Activated CD4-positive, alpha-beta T cell treated with anti-CD3 and anti-CD28 coated beads for 36 hours (primary cell): ENCODE results near the gene PRSS56. TPM values are rescaled to one million over a fixed set of nuclear protein-coding genes. Genes with fewer than 3 reads are reported as not detected.

ENCODE experiments used
- ATAC-seq: fragments of 200-7000 bp; cut with Tn5 transposase; one replicate; pipeline ENCODE4 v1.10.0; 2021; ENCODE audit warnings: mild to moderate bottlenecking, moderate library complexity
- CTCF ChIA-PET: fragments of 350-600 bp; sonication (Branson Sonifier 250); formaldehyde crosslinking; loops from one replicate; lab custom pipeline; 2021; ENCODE audit warnings: antibody characterized with exemption; lab: Charles Lee
- POLR2A ChIA-PET: fragments of 350-600 bp; sonication (Branson Sonifier 250); formaldehyde crosslinking; loops from one replicate; lab custom pipeline; 2021; ENCODE audit warnings: antibody characterized with exemption, inconsistent platforms; lab: Charles Lee
- DNase-seq: peaks from one replicate; pipeline ENCODE4 v3.0.0-alpha.2; 2020
- H3K27ac Mint-ChIP-seq: one replicate; pipeline ENCODE4 v1.8.0; 2021; ENCODE audit warnings: mixed read lengths
- H3K27me3 Mint-ChIP-seq: one replicate; pipeline ENCODE4 v1.8.0; 2021; ENCODE audit warnings: mixed read lengths
- H3K36me3 Mint-ChIP-seq: one replicate; pipeline ENCODE4 v1.8.0; 2021; ENCODE audit warnings: low read depth, mixed read lengths
- H3K4me1 Mint-ChIP-seq: one replicate; pipeline ENCODE4 v1.8.0; 2021; ENCODE audit warnings: mixed read lengths
- H3K4me3 Mint-ChIP-seq: one replicate; pipeline ENCODE4 v1.8.0; 2021; ENCODE audit warnings: mild to moderate bottlenecking, moderate library complexity, mixed read lengths
- H3K9me3 Mint-ChIP-seq: one replicate; pipeline ENCODE4 v1.8.0; 2021; ENCODE audit warnings: low read depth, mixed read lengths
- intact Hi-C, 2 experiments: fragments of 100-400 bp; cut with DNase I in 1 of 2; cut with micrococcal nuclease in 1 of 2; formaldehyde crosslinking; loops; one replicate each; pipeline versions ENCODE4 v1.14.2 to v1.15.1; 2022 to 2024; cut with DNase I, micrococcal nuclease
- total RNA-seq, 2 experiments: library from RNA; stranded (reverse); gene quantifications; one replicate each; pipeline ENCODE4 v1.2.3, GENCODE V29; 2021

Gene PRSS56
- not detected for total RNA-seq

DNA sequence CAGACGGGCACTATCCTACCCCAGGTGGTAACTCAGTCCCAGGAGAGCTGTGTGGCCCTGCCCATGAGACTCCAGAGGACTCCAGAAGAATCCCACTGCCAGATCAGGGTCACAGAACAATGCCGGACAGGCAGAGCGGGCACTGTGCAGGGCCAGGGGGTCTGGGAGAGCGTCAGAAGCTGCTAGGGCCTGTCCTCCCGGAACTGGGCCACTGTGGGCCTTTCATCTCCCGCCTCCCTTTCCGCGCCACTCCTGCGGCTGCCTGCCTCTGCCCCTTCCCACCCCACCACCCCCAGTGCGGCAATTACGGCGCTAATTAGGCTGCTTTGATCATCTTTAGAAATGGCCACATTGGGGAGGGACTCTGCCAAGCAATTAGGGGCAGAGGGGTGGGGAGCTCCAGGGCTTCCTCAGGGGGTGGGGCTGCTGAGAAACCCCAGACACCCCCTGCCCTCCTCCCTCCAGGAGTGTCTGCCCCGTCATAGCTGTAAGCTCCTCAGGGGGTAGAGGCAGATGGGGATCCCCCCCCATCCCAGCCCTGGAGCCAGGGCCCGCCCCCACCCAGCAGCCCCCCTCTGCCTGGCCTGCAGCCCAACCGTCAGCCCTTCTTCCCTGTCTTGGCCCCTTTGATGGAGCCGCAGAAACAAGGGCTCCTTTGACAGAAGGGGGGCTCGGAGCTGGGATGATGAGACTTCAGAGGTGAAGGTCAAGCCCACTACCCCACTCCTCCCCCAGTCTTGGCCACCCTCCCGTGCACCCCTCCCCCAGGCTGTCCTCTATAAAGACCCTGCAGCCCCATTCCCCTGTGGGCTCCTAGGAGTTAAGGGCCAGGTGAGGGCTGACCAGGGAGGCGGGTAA, at the start of gene PRSS56:
Gene PRSS56, plus strand, starts transcription at position 808 of the 858 bp plus-strand sequence. CDS start 211 bp downstream, outside the sequence.
- intact Hi-C loops = loop anchor here (2.0 to 5.0 kb wide), 4 partner anchors 73 to 613 kb away; partner anchors contain the start of gene NPPC (in 1 of the 2)
- no peak within 1 kb of the TSS for H3K4me3 Mint-ChIP-seq
- no peak within 1 kb of the TSS for H3K27ac Mint-ChIP-seq
- CTCF ChIA-PET = interaction anchor here (1.2 kb wide), 1 partner anchor 72 kb away, joined by 3 read pairs; no protein-coding TSS in a partner anchor
- POLR2A ChIA-PET = no interaction called here
- H3K36me3 Mint-ChIP-seq = no peaks in the 10 kb centered on the region
- ATAC-seq = no peak
- no peak for DNase-seq
- peaks cover 6% of the 10 kb centered on the region for H3K4me1 Mint-ChIP-seq
- peaks cover 22% of the 10 kb centered on the region for H3K27me3 Mint-ChIP-seq
- H3K9me3 Mint-ChIP-seq = no peaks in the 10 kb centered on the region

DNA sequence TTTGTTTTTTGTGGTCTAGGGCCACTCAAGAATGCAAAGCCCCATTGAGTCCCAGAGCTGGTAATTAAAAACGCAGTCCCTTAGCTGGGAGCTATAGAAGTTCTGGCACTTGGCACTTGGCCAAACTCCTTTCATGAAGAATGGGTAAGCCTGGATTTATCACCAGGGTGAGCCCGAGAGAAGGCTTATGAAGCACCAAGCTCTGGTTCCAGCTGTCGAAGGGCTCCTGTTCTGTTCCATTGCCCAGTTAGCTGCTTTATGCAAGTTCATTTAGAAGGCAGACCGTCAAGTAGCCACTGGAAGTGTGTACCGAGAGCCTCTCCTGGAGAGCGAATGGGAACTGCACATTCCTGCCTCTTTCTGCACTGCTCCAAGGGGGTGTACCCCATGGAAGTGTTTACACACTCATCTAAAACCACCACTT, 46.7 kb upstream of the PRSS56 start:
- Mint-ChIP-seq H3K36me3 (no peaks in the 10 kb centered on the region), H3K4me1 (no peaks in the 10 kb centered on the region), H3K27me3 (peaks cover 28% of the 10 kb centered on the region), H3K9me3 (peaks cover 13% of the 10 kb centered on the region), H3K4me3 (no peak overlapping the region), H3K27ac (no peak overlapping the region)
- ChIA-PET CTCF (no interaction called here), POLR2A (no interaction called here)
- DNase-seq (no peak), ATAC-seq (no peak)
- intact Hi-C loops = no loop called here

DNA sequence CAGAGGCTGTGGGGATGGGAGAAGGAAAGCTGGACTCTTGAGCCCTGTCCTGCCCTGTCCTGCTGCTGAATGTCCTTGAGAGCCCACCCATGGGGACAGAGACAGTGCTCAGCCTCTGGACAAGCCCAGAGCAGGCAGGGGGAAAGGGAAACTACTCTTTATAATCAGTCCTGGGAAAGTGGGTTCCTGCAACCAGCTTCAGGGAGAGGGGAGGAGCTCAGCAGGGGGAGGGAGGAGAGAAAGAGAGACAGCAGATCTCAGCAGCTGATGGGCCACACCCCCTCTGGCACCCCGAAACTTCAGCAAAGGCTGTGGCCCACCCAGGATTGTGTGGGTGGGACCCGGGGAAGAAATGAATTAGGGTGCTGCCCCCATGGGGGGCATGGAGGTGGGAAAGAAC, 44.1 kb upstream of the PRSS56 start:
- peaks cover 21% of the 10 kb centered on the region for H3K27me3 Mint-ChIP-seq
- ATAC-seq (no peak), DNase-seq (no peak)
- no peaks in the 10 kb centered on the region for H3K4me1 Mint-ChIP-seq
- no peaks in the 10 kb centered on the region for H3K36me3 Mint-ChIP-seq
- no peak overlapping the region for H3K27ac Mint-ChIP-seq
- no peak overlapping the region for H3K4me3 Mint-ChIP-seq
- ChIA-PET POLR2A (no interaction called here), CTCF (interaction anchor here (0.8 to 0.9 kb wide), 2 partner anchors 9 to 35 kb away, joined by 4 to 5 read pairs; no protein-coding TSS in a partner anchor)
- intact Hi-C loops = no loop called here
- H3K9me3 Mint-ChIP-seq = peaks cover 13% of the 10 kb centered on the region

DNA sequence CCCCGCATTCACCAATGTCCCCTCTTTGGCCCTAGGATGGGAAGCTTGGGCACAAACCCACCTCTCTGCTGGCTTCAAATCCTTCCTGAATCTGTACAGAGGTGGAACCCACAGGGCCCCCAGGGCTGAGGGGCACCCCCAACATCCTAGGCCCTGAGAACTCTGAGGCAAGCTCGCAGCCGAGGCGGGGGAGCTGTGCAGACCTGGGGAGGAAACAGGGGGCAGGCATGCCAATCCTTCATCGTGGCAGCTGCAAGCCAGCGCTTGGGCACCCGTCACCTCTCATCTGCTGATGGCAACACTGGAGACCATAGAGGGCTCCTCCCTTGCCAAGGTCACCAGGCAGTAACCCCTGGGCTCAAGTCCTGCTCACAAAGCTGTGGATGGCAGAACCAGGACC, 43.4 kb upstream of the PRSS56 start:
- intact Hi-C loops = no loop called here
- H3K4me3 Mint-ChIP-seq = no peak overlapping the region
- H3K27me3 Mint-ChIP-seq = peaks cover 16% of the 10 kb centered on the region
- DNase-seq = no peak
- POLR2A ChIA-PET = no interaction called here
- H3K9me3 Mint-ChIP-seq = peaks cover 10% of the 10 kb centered on the region
- H3K36me3 Mint-ChIP-seq = no peaks in the 10 kb centered on the region
- CTCF ChIA-PET = interaction anchor here (0.6 kb wide), 3 partner anchors 208 to 627 kb away, joined by 3 read pairs; no protein-coding TSS in a partner anchor
- no peak overlapping the region for H3K27ac Mint-ChIP-seq
- no peaks in the 10 kb centered on the region for H3K4me1 Mint-ChIP-seq
- ATAC-seq = no peak

DNA sequence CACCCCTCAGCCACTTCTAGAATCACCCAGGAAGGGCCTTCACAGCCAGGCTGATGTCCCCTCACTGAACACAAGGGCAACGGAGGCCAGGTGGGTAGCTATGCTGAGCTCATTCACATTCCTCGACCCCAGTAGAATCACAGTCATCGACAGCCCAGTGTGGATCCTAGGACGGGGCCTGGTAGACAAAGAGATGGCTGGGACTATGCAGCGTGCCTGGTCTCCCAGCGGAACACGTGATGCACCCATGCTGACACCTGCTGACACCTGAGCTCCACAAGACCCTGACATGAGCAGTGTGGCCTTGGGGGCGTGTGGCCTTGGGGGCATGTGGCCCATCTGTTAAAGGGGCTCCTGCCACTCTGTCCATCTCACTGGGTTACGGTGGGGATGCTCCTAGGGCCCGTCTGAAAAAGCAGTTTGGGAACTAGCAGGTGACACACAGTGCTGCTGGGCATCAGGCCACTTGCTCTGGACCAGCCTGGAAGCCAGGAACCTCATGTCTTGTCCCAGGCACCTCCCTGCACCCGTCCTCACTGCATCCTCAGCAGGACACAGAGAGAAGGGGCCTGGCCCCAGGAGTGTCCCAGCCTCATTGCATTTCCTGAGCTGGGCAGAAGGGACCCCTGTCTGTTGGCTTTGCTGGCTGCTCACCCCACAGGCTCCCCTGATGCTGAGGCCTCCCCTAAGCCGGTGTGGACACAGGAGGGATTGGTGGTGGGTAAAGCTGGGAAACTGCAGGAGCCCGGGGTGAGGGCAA, 42.3 kb upstream of the PRSS56 start:
- ATAC-seq = no peak
- no peak overlapping the region for H3K4me3 Mint-ChIP-seq
- no peaks in the 10 kb centered on the region for H3K4me1 Mint-ChIP-seq
- peaks cover under 1% of the 10 kb centered on the region for H3K9me3 Mint-ChIP-seq
- no peak for DNase-seq
- POLR2A ChIA-PET = no interaction called here
- peaks cover 6% of the 10 kb centered on the region for H3K27me3 Mint-ChIP-seq
- H3K36me3 Mint-ChIP-seq = no peaks in the 10 kb centered on the region
- no peak overlapping the region for H3K27ac Mint-ChIP-seq
- CTCF ChIA-PET = no interaction called here
- intact Hi-C loops = no loop called here

DNA sequence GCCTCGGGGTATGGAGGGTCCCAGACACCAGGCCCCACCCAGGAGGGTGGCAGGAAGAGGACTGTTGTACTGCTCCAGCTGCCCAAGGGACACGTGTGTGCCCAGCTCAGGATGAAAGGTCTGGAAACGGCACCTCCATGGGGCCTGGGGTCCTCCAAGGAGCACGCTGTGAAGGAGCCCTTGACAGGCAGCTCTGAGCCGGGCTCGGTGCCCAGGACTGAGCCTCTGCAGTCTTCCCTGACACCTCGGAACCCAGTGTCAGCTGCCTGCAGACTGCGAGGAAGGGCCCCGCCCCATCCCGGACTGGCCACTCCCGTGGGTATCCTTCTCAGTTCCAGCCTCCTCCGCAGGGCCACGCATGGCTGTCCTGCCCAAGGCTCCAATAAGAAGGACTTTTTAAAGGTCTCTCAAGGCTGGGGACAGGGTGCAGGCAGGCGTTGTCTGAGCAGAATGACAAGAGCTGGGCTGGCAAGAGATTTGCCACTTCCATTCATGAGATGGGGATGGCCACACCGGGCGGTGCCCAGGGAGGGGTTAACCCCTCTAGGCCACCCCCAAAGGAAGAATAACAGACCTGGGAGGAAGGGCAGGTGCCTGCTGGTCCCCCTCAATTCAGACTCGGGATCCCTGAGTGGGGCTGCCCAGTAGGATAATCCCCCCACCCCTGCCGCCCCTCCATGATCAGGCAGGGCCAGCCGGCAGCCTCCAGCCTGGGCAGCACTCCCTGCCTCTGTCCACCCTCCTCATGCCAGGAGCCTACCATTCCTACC, 41.4 kb upstream of the PRSS56 start:
- intact Hi-C loops = no loop called here
- H3K36me3 Mint-ChIP-seq = no peaks in the 10 kb centered on the region
- H3K4me3 Mint-ChIP-seq = no peak overlapping the region
- H3K27ac Mint-ChIP-seq = no peak overlapping the region
- H3K4me1 Mint-ChIP-seq = no peaks in the 10 kb centered on the region
- H3K27me3 Mint-ChIP-seq = peaks cover 6% of the 10 kb centered on the region
- CTCF ChIA-PET = no interaction called here
- ATAC-seq = no peak
- POLR2A ChIA-PET = no interaction called here
- DNase-seq = no peak
- no peaks in the 10 kb centered on the region for H3K9me3 Mint-ChIP-seq

DNA sequence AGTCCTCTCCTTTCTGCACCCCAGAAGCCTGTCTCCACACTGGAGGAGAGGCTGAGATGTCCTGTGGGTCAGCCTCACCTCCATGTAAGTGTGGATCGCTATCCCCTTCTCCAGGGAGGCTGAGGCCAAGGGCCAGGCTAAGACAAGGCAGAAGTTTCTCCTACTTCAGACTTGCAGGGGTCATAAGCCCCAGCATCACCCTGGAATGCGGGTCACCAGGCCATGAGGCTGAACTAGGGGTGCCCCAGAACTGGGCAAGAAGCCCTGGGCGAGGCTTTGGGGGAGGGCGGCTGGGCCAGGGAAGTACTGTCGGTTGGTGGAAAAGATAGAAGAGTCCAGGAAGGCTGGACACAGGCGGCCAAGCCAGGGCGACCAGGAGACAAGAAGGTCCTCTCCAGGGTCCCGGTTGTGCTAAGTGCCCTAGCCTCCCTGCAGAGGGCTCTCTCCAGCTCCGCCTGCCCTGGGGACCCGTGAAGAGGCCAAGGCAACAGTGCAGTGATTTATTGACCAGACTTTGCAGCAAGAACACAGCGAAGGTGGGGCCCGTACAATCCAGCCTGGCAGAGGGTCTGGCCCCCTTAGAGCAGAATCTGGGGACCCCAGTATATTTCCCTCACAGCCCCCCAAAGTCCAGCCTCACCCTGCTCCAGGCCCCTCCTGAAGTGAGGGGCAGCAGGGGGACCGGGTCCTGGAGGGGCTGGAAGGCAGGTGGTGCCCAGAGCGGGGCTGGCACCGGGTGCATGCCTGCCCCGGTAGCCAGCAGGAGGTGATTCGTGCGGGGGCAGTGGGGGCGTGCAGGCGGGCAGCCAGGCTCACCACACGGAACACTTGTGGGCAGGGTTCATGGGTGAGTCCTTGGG, 40.6 kb upstream of the PRSS56 start:
- ATAC-seq = no peak
- no peaks in the 10 kb centered on the region for H3K4me1 Mint-ChIP-seq
- no peaks in the 10 kb centered on the region for H3K36me3 Mint-ChIP-seq
- peaks cover 9% of the 10 kb centered on the region for H3K27me3 Mint-ChIP-seq
- ChIA-PET CTCF (no interaction called here), POLR2A (no interaction called here)
- no peak for DNase-seq
- H3K4me3 Mint-ChIP-seq = no peak overlapping the region
- no peaks in the 10 kb centered on the region for H3K9me3 Mint-ChIP-seq
- intact Hi-C loops = no loop called here
- no peak overlapping the region for H3K27ac Mint-ChIP-seq

DNA sequence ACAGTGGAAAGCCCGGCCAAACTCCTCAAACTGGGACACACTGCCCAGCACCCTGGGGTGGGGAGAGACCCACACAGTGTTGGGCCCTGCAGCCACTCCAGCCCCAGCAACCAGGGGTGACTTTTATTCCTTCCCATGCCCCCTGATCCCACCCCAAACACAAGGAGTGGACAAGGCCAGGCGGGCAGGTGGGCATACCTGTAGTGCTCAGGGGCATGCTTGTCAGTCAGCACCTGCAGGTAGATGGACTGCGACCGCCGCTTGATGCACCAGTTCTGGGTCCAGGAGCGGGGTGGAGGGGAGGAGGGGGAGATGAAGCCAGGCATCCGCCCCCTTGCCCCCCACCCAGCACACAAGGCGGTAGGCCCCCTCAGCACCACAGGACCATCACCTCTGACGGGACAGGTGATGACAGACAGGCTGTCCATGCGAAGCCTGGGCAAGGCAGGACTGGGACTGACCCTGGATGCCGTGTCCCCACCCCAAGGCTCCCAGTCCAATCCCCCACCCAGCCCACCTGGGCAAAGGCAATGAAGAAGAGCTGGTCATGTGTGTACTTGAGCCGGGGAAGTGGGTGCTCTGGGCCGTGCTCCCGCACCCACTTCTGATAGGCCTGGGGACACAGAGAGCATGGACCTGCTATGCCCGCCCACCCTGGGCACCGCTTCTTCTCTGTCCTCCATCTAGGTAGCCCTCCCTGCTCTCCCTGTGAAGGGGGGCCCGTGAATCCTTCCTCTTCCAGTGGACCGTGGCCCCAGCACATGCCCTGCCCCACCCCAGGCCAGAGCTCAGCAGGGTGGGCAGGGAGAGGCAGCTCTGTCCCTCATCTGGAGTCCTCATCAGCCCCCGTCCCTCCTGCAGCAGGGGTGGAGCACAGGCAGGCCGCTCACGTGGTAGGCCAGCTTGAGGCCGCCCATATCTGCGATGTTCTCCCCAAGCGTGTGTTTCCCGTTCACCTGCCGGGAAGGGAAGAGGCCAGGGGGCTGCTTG, 39.7 kb upstream of the PRSS56 start:
- POLR2A ChIA-PET = no interaction called here
- H3K9me3 Mint-ChIP-seq = no peaks in the 10 kb centered on the region
- CTCF ChIA-PET = no interaction called here
- no peak overlapping the region for H3K4me3 Mint-ChIP-seq
- peaks cover 13% of the 10 kb centered on the region for H3K27me3 Mint-ChIP-seq
- intact Hi-C loops = no loop called here
- ATAC-seq (no peak), DNase-seq (no peak)
- peaks cover 3% of the 10 kb centered on the region for H3K4me1 Mint-ChIP-seq
- no peak overlapping the region for H3K27ac Mint-ChIP-seq
- H3K36me3 Mint-ChIP-seq = no peaks in the 10 kb centered on the region

DNA sequence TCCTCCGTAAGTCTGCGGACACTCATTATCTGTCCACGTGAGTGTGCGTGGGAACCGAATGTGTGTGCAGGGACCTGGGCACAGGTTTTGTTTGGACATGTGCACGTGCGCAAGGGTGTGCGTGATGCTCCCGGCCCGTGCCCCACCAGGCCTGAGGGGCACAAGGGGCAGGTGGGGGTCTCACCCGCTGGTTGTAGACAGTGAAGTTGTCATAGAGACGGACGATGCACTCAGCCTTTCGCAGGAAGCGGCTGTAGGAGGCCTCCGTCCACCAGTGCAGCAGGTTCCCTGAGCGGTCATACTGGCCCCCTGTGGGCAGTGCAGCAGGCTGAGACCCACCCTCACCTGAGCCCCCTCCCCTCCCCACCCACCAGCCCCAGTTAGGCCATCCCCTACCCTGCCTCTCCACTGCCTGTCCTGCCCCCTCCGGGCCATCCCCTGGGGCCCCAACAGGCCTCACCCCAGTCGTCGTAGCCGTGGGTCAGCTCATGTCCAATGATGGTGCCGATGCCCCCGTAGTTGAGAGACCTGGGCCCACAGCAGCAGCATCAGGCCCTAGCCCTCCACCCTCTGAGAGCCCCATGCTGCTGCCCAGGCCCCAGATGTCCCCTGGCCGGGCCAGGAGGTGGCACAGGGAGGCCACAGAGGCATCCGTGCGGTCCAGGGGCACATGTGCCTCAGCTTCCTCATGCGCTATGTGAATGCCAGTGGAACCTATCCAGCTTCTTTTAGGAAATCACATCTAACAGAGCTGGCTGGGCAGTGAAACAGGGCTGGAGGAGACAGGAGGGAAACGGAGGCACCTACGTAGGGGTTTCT, 38.7 kb upstream of the PRSS56 start:
- POLR2A ChIA-PET = no interaction called here
- no peak overlapping the region for H3K4me3 Mint-ChIP-seq
- H3K9me3 Mint-ChIP-seq = no peaks in the 10 kb centered on the region
- H3K4me1 Mint-ChIP-seq = peaks cover 3% of the 10 kb centered on the region
- H3K36me3 Mint-ChIP-seq = no peaks in the 10 kb centered on the region
- CTCF ChIA-PET = no interaction called here
- H3K27ac Mint-ChIP-seq = no peak overlapping the region
- peaks cover 13% of the 10 kb centered on the region for H3K27me3 Mint-ChIP-seq
- ATAC-seq (no peak), DNase-seq (no peak)
- intact Hi-C loops = no loop called here
